ENCODE results near the gene LMO7. TPM values are rescaled to one million over a fixed set of nuclear protein-coding genes. Genes with fewer than 3 reads are reported as not detected.
A peak's percentile ranks its signal among the peaks of the same experiment; 100 is the strongest.
"Not testable (repeated sequence)": the region's sequence is repeated elsewhere in the genome, so short reads cannot be mapped to it uniquely, and the experiment has no call there.

Gene LMO7
- total RNA-seq, 1 donor from 2014 or later, result 480 TPM

GRCh38 chr13:75724752-75725517 lies 88.8 kb downstream of the LMO7 start:
- intact Hi-C loops (cut with micrococcal nuclease), result no loop called here
- no peak for ATAC-seq
- DNase-seq, result no peak

- ATAC-seq (no peak), DNase-seq (no peak)
- intact Hi-C loops (cut with micrococcal nuclease), result no loop called here
Measured at GRCh38 chr13:75725736-75726135, 89.6 kb downstream of the LMO7 start.

- DNase-seq (no peak), ATAC-seq (no peak)
- intact Hi-C loops (cut with micrococcal nuclease), result no loop called here
Measured at GRCh38 chr13:75726306-75726705, 90.2 kb downstream of the LMO7 start.

GRCh38 chr13:75733113-75733512 lies 97.0 kb downstream of the LMO7 start:
- DNase-seq; intact Hi-C loops (cut with micrococcal nuclease); ATAC-seq: not testable (repeated sequence)

GRCh38 chr13:75736173-75736572 lies 100.0 kb downstream of the LMO7 start:
- intact Hi-C loops (cut with micrococcal nuclease), result no loop called here
- DNase-seq (no peak), ATAC-seq (no peak)

- ATAC-seq (no peak), DNase-seq (no peak)
- intact Hi-C loops (cut with micrococcal nuclease), result no loop called here
Measured at GRCh38 chr13:75738841-75739240, 102.7 kb downstream of the LMO7 start.

- no peak for DNase-seq
- intact Hi-C loops (cut with micrococcal nuclease), result no loop called here
- no peak for ATAC-seq
Measured at GRCh38 chr13:75739244-75739868, 103.2 kb downstream of the LMO7 start.

- ATAC-seq, result no peak
- no peak for DNase-seq
- intact Hi-C loops (cut with micrococcal nuclease), result loop anchor here (10.0 kb wide), 1 partner anchor 45 kb away; no protein-coding TSS in a partner anchor
Measured at GRCh38 chr13:75740031-75740430, 103.9 kb downstream of the LMO7 start.

- not testable (repeated sequence) for DNase-seq, ATAC-seq
- intact Hi-C loops (cut with micrococcal nuclease), result loop anchor here (10.0 kb wide), 1 partner anchor 48 kb away; no protein-coding TSS in a partner anchor
Measured at GRCh38 chr13:75743072-75743471, 106.9 kb downstream of the LMO7 start.

- no peak for ATAC-seq
- no peak for DNase-seq
- intact Hi-C loops (cut with micrococcal nuclease), result loop anchor here (10.0 kb wide), 1 partner anchor 49 kb away; no protein-coding TSS in a partner anchor
Measured at GRCh38 chr13:75744127-75744526, 108.0 kb downstream of the LMO7 start.

GRCh38 chr13:75745387-75745786 lies 109.3 kb downstream of the LMO7 start:
- intact Hi-C loops (cut with micrococcal nuclease), result loop anchor here (10.0 kb wide), 1 partner anchor 51 kb away; no protein-coding TSS in a partner anchor
- ATAC-seq (no peak), DNase-seq (no peak)

- intact Hi-C loops (cut with micrococcal nuclease), result loop anchor here (10.0 kb wide), 1 partner anchor 54 kb away; no protein-coding TSS in a partner anchor
- no peak for ATAC-seq
Measured at GRCh38 chr13:75748874-75749273, 112.7 kb downstream of the LMO7 start.

GRCh38 chr13:75749407-75749806 lies 113.3 kb downstream of the LMO7 start:
- no peak for DNase-seq
- intact Hi-C loops (cut with micrococcal nuclease), result loop anchor here (10.0 kb wide), 1 partner anchor 55 kb away; no protein-coding TSS in a partner anchor
- ATAC-seq, result peak; percentile 73

More at GRCh38 chr13:75748874-75749273, 112.7 kb downstream of the LMO7 start:
- DNase-seq, result no peak

GRCh38 chr13:75751350-75751749 lies 115.2 kb downstream of the LMO7 start:
- no peak for DNase-seq
- intact Hi-C loops (cut with micrococcal nuclease), result no loop called here
- ATAC-seq, result no peak

GRCh38 chr13:75752826-75753225 lies 116.7 kb downstream of the LMO7 start:
- no peak for DNase-seq
- intact Hi-C loops (cut with micrococcal nuclease), result no loop called here
- ATAC-seq, result no peak

GRCh38 chr13:75754936-75755335 lies 118.8 kb downstream of the LMO7 start:
- intact Hi-C loops (cut with micrococcal nuclease), result no loop called here
- ATAC-seq (no peak), DNase-seq (no peak)

- DNase-seq (no peak), ATAC-seq (no peak)
- intact Hi-C loops (cut with micrococcal nuclease), result no loop called here
Measured at GRCh38 chr13:75757336-75757735, 121.2 kb downstream of the LMO7 start.

GRCh38 chr13:75759531-75759930 lies 123.4 kb downstream of the LMO7 start:
- intact Hi-C loops (cut with micrococcal nuclease), result no loop called here
- DNase-seq, result no peak
- no peak for ATAC-seq

- ATAC-seq, result peak; percentile 85
- DNase-seq, result no peak
- intact Hi-C loops (cut with micrococcal nuclease), result loop anchor here (5.0 kb wide), 1 partner anchor 37 kb away; no protein-coding TSS in a partner anchor
Measured at GRCh38 chr13:75760131-75761021, 124.2 kb downstream of the LMO7 start.

All from left ventricle myocardium superior (tissue), 1 donor.